ENCODE measurements around the gene KCNJ16.
"Not testable (repeated sequence)": the region's sequence is repeated elsewhere in the genome, so short reads cannot be mapped to it uniquely, and the experiment has no call there.

Gene KCNJ16

DNA sequence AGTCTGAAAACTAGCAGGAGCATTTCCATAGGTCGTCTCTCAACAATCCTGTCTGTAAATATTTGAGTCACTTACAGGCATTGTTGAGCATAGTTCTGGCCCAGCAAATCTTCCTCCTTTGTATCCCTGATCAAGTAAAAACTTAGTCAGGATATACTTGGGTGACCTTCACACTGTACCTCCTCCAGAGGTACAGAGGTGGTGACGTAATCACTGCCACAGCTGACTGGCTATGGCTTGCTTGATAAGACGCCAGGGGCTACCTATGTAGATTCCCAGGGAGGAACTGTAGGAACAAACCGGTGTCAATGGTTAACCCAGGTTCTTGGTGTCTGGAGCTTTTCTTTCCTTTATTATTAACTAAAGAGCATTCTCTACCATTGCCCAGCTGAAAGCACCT, at the start of gene KCNJ16:
Gene KCNJ16 (plus strand): TSS at position 270 of the 400 bp plus-strand sequence. CDS start 56,863 bp downstream, outside the sequence.
- DNase-seq: no peak

DNA sequence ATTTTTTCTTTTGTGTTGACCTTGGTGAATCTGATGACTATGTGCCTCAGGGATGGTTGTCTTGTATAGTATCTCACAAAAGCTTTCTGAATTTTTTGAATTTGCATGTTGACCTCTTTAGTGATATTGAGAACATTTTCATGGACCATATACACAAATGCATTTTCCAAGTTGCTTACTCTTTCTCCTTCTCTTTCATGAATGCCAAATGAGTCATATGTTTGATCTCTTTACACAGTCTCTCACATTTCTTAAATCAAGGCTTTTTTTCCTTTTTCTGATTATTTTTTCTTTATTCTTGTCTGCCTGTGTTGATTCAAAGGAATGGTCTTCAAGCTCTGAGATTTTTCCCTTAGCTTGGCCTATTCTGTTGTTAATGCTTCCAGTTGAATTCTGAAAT, 46.6 kb upstream of the KCNJ16 start:
- DNase-seq: no peak

DNA sequence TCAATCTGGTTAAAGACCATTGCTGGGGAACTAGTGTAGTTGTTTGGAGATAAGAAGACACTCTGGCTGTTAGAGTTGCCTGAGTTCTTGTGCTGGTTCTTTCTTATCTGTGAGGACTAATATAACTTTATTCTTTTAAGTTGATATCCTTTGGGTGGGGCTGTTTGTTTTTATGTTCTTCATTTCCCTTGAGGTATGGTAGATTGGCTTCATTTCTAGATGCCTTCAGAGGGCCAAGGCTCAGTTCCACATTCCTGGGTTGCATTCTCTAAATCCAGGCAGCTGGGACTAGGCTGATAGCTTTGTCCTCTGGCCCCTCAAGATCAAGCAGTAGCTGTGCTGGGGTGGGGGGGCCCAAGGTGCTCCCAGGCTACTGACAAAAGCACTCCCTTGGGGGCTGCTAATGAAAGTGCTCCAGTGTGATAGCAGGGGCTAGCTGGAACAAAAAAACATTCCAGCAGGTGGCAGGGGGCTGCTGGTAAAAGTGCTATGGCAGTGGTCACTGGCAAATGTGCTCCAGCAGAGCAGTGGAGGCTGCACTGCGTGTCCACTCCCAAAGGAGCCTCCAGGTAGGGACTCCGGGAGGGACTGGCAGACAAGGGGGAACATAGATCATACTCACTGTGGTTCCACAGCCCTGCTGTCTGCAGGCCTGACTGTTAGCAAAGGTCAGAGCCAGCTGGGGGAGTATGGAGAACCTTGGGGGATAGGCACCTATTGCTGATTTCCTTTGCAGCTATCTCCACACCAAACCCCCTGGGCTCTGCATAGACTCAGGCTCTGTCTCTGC, 45.9 kb upstream of the KCNJ16 start:
- DNase-seq: no peak

DNA sequence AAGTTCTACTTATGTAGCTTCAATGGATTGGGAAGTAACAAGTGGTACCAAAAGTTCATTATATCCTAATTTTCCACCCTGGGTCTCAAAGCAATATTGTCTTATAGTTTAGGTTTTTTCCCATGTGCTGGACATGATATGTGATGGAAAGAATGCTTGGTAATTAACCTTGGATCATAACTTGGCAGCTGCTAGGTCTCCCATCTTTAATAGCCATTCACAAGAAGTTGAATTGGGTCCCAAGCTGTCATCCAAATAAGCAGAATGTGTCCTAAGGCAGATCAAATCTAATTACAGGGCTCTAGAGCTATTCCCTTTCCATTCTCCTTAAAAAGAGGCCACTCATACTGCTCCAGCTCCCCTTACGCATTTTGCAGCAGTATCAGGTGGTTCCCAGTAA, 44.7 kb upstream of the KCNJ16 start:
- DNase-seq: no peak

DNA sequence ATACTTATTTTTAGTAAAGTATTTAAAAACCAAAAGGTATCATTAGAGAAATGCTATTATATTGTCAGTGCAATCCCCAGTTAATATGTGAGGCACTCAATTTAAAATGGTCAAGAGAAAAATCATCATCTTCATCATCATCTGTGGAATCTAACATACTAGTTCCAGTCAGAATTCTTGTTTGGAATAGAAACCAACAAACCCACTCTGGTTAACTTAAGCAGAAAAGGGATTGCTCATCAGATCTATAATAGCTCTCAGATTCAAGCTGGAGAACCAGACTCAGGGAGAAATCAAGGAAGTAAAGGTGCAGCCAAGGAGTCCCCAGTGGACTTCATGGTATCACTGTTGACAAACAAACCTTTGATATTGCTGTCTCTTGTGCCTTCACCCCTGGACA, 43.7 kb upstream of the KCNJ16 start:
- no peak for DNase-seq

DNA sequence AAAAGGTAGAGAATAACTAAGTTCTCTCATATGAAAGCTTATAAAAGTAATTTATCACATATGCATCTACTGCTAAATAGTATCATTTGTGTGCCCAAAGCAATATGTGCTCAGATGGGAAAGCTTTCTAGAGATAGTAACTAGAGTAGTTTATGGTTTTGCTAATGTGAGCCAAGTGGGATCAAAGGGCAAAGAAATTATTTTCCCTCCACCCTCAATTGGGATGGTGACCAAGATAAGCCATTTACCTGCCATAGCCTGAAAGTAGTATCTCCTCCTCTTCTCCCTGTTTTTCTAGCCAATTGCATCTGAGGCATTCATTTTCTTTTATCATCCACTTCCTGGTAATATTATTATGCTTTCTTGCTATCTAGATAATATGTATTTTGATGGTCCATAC, 41.9 kb upstream of the KCNJ16 start:
- DNase-seq: no peak

DNA sequence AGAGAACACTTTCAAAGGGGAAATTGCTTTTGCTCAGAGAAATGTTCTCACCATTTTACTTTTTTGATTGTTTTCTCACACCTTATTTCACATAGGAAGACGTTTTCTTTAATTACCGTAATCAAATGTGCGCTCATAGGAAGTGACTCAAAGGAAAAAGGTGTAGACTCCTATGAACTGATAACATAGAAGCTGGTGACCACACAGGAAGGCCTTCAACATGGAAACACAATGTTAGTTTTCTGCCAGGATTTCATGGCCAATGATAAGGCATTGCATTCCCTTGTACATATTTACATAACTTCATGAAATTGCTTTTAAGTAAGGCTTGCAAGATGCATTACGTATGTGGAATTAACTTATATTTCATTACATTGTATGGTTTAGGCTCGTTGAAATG, 40.9 kb upstream of the KCNJ16 start:
- DNase-seq: no peak

DNA sequence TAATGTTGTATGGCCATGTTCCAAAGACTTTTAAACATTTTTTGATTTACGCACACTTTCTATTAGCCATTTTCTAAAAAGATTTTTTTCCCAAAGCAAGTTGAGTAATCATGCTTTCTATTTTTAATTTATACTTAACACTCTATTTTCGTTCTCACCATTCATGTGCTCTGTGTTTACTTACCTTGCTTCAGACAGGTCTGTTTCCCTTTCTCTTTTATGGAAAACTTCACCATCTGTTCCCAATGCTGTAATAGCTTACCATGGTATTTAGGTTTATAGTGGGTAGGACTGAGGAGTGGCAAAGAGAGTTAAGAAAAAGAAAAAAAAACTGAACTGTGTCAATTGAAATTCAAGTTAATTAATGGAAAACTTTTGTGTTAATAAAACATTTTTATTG, 37.5 kb upstream of the KCNJ16 start:
- no peak for DNase-seq

DNA sequence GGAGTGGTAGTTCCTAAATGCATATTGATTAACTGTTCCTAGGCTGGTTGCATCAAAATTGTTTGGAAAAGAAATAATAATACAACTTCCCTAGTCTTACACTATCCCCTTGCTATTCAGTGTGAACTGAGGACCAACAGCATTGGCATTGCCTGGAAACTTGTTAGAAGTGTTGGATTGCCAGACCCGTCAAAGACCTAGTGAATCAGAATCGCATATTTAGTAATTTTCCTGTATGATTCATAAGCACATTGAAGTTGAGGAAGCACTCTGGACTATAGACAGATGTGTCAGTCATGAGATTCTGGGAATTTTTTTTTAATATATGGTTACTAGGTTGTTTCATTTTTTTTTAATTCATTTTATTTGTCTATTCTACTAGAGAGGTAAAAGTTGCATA, 34.7 kb upstream of the KCNJ16 start:
- no peak for DNase-seq

DNA sequence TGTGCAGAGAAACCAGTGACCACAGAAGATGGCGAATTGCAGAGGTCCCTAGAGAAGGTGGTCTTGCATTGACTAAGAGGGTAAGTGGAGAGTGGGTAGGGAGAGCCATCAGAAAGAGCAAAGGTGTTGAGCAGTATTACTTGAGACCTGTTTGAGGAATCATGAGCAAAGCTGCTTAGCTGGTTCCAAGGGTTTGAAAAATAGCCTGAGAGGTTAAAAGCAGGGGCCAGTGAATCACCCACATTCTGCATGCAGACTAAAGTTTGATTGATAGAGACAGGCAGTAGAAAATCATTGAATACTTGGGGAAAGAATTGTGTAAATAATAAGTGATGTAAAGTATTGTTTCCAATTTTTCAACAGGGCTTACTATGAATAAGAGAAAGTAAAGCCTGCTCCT, 34.0 kb upstream of the KCNJ16 start:
- no peak for DNase-seq

DNA sequence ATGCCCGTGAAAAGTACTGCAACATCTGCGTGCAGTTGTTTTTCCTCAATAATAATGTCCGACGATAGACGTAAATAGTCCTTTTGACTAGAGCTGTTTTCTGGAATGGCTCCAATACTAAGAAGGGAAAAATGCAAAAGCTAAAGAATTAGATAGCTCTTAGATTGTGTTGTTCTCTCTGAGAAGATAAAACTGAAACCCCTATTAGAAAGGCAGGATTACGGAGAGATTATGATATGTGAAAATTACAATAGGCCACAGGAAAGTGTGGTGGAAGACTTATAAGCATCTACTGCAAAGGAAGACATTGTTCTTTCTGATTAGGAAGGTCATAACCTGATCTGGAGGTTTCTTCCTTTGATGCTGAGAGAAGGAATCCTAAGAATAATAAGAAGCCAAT, 33.5 kb upstream of the KCNJ16 start:
- no peak for DNase-seq

DNA sequence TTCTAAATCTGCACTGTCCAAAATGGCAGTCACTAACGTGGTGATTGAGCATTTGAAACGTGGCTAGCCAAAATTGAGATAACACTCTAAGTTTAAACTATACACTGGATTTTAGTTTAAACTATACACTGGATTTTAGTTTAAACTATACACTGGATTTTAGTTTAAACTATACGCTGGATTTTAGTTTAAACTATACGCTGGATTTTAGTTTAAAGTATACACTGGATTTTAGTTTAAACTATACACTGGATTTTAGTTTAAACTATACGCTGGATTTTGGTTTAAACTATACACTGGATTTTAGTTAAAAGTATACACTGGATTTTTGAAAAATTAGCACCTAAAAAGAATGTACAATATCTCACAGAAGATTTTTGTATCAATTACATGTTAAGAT, 29.2 kb upstream of the KCNJ16 start:
- DNase-seq: not testable (repeated sequence)

DNA sequence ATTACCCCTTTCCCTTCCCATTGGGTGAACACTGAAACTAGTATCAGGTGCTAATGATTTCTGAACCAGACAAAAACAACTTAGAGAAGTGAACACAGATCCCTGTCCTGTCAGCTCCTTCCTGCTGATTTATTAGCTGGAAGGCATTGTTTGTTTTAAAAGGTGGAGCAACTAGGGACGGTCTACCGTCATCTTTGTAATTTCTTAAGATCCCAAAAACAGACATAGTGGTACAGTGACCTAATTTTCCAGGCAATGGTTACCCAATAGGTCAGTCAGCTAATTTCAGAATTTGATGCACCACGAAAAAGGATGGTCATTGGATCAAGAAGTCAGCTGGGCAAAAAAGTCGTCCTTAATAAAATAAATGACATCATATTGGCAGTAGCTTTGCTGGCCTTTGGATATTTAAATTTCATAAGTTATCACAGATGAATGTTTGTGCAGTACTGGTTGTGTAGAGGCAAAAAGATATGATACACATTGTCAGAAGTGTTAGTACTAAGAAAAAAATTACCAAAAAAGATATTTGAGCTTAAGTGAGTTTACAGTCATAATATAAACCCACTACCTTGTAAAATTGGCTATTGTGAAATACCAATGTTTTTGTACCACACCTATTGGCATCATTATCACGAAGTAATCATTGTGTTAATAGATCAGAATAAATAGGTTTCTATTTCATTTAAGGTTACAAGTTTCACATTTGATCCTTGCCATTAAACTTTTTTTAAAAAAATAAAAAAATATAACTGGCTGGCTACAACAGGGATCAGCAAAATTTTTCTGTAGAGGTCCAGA, 27.2 kb upstream of the KCNJ16 start:
- no peak for DNase-seq

DNA sequence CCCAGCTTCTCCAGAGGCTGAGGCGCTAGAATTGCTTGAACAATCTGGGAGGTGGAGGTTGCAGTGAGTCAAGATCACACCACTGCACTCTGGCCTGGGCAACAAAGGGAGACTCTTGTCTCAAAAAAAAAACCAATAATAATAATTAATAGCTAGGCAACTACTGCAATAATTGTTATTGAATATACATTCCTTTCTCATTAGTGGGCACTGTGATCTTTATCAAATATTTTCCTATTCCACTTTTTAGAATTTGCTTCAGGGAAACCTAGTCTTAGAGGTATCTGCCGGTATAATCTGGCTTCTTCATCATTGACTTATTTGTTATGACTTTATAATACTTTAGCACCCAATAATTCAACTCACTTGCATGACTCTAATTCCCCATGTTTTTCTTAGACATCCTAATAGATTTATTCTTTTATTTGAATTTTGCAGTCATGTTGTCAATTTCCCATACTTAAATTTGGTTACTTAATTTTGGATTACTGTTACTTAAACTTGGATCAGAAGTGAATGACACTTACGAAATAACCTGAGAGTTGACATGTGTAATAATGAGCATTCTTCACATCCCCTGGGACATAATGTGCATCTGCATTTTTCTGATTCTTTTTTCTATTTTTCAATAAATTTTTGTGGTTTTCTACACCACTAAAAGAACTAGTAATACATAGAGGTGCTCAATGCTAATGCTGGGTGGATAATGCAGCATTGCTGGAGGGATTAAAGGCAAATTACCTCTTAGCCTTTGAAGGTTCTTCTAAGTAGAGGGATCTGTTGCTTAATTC, 25.0 kb upstream of the KCNJ16 start:
- DNase-seq: no peak

DNA sequence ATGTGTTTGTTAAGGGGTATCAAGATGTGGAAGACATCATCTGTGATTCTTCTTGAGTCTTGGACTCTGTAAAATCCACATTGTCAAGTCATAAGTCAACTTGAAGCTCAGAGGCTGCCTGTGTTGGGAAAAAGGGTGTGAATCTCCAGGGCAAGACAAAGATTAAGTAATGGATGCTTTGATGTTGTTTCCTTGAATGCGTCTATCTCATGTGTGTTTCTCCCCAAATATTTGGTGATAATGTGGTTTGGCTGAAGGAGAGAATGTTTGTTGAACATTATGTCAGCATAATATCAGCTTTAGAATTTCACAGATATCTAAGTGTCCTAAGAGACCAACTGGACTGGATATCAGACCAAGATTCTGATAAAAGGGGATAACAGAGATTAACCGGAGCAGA, 24.1 kb upstream of the KCNJ16 start:
- DNase-seq: no peak

DNA sequence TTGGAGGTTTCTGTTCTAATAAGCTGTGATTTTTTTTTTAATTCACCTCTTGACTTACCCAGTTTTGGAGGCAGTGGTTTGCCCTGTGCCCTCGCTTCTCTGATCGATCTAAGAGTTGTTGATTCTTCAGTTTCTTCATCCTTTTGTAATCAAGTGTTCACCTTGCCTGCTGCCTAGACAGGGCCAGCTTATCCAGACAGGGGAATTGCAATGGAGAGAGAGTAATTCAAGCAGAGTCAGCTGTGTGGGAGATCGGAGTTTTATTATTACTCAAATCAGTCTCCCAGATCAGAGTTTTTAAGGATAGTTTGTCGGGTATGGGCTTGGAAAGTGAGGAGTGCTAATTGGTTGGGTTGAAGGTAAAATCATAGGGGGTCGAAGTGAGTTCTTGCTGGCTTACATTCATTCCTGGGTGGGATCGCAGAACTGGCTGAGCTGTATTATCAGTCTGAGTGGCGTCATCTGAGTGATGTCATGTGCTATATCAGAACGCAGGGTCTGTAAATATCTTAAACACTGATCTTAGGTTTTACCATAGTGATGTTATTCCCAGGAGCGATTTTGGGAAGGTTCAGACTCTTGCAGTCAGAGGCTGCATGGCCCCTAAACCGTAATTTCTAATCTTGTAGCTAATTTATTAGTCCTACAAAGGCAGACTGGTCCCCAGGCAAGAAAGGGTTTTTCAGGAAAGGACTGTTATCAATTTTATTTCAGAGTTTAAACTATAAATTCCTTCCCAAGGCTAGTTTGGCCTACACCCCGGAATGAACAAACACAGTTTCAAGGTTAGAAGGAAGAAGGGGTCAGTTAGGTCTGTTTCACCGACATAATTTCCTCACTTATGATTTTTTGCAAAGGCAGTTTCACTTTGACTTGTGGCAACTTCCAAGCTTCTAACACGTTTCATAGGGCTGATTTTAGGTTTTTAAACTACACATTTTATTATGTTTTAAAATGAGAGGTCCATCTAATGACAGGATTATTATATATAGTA, 21.5 kb upstream of the KCNJ16 start:
- DNase-seq: no peak

DNA sequence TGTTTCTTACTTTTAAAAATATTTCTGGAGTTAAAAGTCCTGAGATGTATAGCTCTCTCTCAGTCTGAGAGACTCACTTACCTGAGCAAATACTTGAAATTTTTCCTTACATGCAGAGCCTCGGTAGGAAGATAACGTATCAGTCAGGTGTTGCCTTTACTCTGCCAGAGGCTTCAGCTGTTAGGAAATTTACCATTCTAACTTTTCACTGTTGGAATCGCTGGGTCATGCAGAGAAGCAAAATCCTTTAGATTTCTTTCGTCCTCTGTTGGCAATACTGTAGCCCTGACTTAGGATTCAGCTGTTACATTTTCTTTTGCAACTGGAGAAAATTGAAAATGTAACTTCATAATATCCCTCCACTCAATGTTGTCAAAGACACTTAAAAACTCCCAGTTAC, 20.0 kb upstream of the KCNJ16 start:
- DNase-seq: no peak

DNA sequence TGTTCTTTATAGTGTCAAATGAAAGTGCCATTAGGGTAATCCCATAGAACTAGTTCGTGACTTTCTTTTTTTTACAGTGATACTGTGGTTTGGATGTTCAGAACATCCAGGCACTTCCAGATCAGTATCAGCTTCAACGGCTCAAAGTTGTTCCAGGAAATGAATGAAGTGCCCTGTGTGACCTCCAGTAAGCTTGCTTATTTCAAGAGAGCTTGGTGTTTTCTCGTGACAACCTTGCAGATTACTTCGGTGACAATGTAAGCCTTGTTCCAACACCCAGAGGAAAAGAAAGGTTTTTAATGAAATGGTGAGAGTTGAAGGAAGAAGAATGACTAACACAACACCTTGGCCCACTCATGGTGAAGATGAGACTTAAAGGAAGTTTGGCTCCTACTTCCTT, 16.0 kb upstream of the KCNJ16 start:
- DNase-seq: no peak

DNA sequence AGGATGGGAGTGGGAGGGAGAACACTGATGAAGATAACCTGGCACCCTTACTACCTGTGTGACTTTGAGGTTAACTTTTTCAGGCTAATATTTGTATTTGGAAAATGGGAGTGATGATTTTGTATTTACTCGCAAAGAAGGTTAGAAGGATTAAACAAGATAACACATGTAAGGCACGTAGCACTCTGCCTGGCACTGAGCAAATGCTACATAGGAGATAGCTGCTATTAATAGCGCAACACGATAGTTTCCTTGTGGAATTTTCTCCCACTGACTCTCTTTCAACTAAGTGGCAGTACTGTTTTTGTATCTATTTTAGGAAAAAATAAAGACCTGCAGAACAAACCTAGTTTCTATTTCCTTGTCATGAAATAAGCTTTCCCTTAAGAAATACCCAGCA, 15.4 kb upstream of the KCNJ16 start:
- DNase-seq: no peak

DNA sequence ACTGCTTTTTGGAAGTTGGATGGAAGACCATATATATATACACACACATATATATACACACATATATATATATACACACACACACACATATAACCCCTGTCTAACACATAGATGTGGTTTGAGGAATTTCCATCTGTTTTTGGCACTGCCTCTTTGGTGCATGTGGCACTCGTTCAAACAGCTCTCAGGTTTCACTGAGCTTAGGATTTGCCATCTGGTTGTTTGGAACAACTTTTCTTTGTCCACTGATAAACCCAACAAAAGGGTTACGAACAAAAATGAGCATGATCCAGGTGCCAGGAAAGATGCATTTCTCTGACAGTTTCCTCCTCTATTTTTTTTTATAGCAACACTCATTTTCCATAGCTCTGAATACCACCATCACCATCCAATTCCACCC, 14.6 kb upstream of the KCNJ16 start:
- peak; percentile 15 for DNase-seq

DNA sequence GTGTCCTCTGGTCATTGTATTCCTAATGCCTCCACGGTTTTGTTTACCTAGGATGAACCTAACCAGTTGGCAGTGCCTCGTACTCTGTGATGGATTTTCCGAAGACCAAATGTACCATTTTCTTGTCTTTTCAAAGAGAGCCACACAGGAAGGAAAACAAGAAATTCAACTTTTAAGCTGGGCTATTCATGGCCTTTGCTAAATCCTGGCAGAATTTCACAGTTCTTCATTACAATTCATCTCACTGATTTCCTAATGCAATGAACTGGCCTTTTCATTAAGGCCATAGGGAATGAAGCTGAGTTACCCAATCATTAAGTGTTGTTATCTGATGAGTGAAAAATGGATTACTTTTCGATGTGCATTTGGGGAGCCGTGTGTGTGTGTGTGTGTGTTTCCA, 7.9 kb upstream of the KCNJ16 start:
- DNase-seq: no peak

DNA sequence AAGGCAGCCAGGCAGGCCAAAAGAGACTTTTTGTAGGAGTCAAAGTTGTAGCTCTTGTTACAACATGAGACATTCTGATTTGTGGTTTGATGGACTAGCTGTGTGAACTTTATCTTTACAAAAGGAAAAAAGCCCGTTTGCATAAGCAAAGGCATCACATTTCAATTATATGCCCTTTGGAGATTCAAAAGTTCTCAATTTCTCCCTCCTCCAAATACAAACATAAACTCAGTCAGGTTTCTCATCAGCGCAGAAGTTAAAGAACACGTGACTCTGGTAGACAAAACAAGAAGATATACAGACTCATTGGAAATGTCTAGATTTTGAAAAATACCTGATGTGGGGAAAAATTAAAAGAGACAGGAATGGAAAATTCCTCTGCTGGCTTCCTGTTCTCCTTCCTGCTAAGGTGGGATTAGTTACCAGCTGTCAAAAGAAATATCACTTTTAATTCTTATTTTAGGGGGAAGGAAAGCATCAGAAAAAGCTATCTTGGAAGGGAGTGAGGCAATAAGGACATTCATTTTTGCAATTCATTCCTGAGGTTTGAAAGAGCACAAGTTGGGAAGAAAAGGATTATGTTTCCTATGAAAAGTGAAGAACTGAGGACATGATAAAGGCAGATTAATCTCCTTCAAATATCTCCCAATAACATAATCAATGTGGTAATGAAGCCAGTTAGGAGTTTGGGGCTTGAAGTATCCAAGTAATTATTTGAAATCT, 4.6 kb upstream of the KCNJ16 start:
- no peak for DNase-seq
